Cortex of kidney (tissue), 1 donor: ENCODE data around the gene GNL3.
"Not testable (repeated sequence)": the region's sequence is repeated elsewhere in the genome, so short reads cannot be mapped to it uniquely, and the experiment has no call there.

Experiments used
- DNase-seq: peaks from one replicate; lab custom pipeline; 2025; lab: John Stamatoyannopoulos, UW

GNL3 gene

GRCh38 chr3:52721002-52721729 is 35.3 kb downstream of the GNL3 start:
- no peak for DNase-seq

- DNase-seq: no peak
Measured at GRCh38 chr3:52721730-52722008, 35.8 kb downstream of the GNL3 start.

- DNase-seq: no peak
Measured at GRCh38 chr3:52722491-52722890, 36.7 kb downstream of the GNL3 start.

- no peak for DNase-seq
Measured at GRCh38 chr3:52723935-52724334, 38.1 kb downstream of the GNL3 start.

GRCh38 chr3:52724511-52724910 is 38.7 kb downstream of the GNL3 start:
- DNase-seq: no peak

- not testable (repeated sequence) for DNase-seq
Measured at GRCh38 chr3:52728753-52729152, 42.9 kb downstream of the GNL3 start.

GRCh38 chr3:52730681-52731080 is 44.8 kb downstream of the GNL3 start:
- DNase-seq: no peak

GRCh38 chr3:52731590-52731989 is 45.8 kb downstream of the GNL3 start:
- DNase-seq: no peak

GRCh38 chr3:52733256-52733891 is 47.5 kb downstream of the GNL3 start:
- no peak for DNase-seq

- DNase-seq: no peak
Measured at GRCh38 chr3:52739730-52740129, 53.9 kb downstream of the GNL3 start.

- DNase-seq: no peak
Measured at GRCh38 chr3:52742418-52743041, 56.7 kb downstream of the GNL3 start.

GRCh38 chr3:52743152-52743551 is 57.3 kb downstream of the GNL3 start:
- DNase-seq: no peak

- no peak for DNase-seq
Measured at GRCh38 chr3:52743721-52744120, 57.9 kb downstream of the GNL3 start.
